Left renal pelvis (tissue), 4 donors: ENCODE data around the gene EID2. TPM values are rescaled to one million over a fixed set of nuclear protein-coding genes. Genes with fewer than 3 reads are reported as not detected.

ENCODE experiments used
- DNase-seq, 4 donors: peaks; one replicate each; pipeline ENCODE4 v3.0.0-alpha.2; 2013; ENCODE audit warnings: low read depth in 4 of 4, low spot score in 3 of 4
- polyA plus RNA-seq, 4 donors: library from polyadenylated mRNA; unstranded; fragments of 120-200 nt; gene quantifications; one replicate each; pipeline ENCODE4 v1.2.1, GENCODE V29; 2013; ENCODE audit not compliant: insufficient read length in 4 of 4

Gene EID2
- polyA plus RNA-seq, 4 donors = 16.2 to 24.3 (median 20.1) TPM

DNA sequence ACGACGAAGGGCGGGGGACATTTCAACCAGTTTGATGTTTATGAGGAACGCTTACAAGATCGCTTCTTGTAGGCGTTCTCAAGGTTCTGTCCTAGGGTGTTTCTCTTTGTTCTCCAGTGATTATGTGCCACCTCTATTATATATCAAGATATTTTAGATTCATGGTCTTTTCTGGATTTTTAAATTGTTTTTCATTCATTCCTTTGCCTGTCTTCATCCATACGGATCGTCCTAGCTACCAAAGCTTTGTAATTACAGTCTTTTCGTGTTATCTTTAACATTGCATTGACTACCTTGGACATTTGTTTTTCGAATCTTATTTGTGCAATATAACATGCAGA lies 342 bp upstream of the EID2 start:
- DNase-seq = no peak

DNA sequence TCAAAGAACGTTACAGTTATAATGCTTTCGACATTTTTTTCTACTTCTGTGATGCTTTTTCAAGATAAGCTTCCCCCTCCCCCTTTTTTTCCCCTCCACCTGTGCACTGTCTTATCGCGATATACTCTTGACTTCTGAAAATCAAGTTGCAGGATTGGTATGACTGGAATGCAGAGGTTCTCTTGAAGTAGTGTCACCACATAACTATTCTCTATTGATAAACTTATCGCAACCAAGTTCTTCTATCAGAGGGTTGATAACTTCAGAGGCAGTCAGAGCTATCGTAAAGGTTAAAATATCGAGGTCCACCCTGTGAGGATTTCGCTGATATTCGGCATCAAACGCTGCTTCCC lies 820 bp downstream of the EID2 start:
- DNase-seq = no peak

DNA sequence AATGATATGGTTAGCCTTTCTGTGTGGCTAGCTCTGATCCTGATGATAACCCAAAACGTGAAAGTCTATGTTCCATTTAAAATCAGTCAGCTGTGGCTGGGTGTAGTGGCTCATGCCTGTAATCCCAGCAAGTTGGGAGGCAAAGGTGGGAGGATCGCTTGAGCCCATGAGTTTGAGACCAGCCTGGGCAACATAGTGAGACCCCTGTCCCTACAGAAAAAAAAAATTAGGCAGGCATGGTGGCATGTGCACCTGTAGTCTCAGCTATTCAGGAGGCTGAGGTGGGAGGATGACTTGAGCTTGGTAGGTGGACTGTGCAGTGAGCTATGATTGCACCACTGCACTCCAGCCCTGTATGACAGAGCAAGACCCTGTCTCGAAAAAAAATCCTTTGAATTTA lies 6.2 kb downstream of the EID2 start:
- DNase-seq = no peak

- no peak for DNase-seq
Measured at GRCh38 chr19:39533003-39533512, 6.9 kb downstream of the EID2 start.

- peak; percentile 91 to 96 (median 94) for DNase-seq
Measured at GRCh38 chr19:39532233-39533002, 7.5 kb downstream of the EID2 start, which contains the start of gene EID2B. Gene EID2B (minus strand): TSS chr19:39532852. CDS start chr19:39532802, 50 bp downstream.

- DNase-seq = no peak
Measured at GRCh38 chr19:39531834-39532232, 8.1 kb downstream of the EID2 start.

GRCh38 chr19:39525205-39525604 lies 14.8 kb downstream of the EID2 start:
- no peak for DNase-seq

DNA sequence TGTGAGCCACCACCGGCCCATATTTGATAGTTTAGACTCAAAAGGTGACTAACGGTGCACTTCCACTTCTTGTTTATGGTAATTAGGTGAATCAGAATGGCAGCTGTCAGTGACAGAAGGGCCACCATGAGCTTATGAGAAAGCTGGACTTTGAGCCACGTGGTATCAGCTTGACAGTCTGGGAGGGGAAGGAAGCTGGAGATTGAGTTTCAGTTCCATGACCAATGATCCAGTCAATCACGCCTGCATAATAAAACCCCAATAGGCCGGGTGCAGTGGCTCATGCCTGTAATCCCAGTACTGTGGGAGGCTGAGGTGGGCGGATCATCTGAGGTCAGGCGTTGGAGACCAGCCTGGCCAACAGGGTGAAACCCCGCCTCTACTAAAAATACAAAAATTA lies 15.5 kb downstream of the EID2 start:
- no peak for DNase-seq

DNA sequence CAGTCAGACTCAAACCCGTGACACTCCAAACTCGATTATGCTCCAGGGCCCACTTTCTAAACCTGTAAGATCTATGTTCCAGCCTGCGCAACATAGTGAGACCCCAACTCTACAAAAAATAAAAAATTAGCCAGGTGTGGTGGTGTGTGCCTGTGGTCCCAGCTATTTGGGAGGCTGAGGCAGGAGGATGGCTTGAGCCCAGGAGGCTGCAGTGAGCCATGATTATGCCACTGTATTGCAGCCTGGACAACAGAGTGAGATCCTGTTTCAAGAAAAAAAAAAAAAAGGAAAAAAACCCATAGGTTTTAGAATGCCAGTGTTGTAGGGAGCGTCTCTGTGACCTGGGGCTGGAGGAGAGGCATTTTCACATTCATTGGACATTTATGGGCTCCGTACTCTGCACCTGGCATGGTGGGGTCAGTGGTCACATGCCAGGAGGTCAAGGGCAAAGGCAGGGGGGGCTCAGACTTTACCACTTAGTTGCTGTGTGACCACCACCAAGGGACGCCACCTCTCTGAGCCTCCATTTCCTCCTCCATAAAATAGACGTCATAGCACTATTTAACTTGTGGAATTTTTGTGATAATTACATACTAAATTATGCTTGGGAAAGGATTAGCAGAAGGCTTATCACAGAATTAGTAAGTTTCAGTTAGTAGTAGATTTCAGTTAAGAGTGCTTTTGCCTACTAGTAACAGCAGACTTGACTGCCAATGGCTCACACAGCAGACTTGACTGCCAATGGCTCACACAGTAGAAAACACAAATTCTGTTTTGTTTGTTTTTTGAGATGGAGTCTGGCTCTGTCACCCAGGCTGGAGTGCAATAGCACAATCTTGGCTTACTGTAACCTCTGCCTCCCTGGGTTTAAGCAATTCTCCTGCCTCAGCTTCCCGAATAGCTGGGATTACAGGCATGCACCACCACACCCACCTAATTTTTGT lies 19.1 kb downstream of the EID2 start:
- no peak for DNase-seq

- no peak for DNase-seq
Measured at GRCh38 chr19:39518975-39519374, 21.0 kb downstream of the EID2 start.

- no peak for DNase-seq
Measured at GRCh38 chr19:39518458-39518857, 21.5 kb downstream of the EID2 start.

DNA sequence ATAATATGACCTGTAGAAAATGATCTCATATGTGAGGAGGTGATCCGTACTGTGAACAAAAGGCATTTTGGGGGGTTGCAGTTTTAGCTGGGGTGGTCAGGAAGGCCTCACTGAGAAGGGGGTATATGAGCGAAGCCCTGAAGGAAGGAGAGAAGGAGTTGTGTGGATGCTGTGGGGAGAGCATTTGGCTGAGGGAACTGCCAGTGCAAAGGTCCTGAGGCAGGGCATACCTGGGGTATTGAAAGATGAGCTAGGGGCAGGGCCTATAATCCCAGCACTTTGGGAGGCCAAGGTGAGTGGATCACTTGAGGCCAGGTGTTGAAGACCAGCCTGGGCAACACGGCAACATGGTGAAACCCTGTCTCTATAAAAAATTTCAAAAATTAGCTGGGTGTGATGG lies 22.5 kb downstream of the EID2 start:
- DNase-seq = no peak

GRCh38 chr19:39516270-39516669 lies 23.7 kb downstream of the EID2 start:
- no peak for DNase-seq

- no peak for DNase-seq
Measured at GRCh38 chr19:39515551-39516191, 24.3 kb downstream of the EID2 start.

DNA sequence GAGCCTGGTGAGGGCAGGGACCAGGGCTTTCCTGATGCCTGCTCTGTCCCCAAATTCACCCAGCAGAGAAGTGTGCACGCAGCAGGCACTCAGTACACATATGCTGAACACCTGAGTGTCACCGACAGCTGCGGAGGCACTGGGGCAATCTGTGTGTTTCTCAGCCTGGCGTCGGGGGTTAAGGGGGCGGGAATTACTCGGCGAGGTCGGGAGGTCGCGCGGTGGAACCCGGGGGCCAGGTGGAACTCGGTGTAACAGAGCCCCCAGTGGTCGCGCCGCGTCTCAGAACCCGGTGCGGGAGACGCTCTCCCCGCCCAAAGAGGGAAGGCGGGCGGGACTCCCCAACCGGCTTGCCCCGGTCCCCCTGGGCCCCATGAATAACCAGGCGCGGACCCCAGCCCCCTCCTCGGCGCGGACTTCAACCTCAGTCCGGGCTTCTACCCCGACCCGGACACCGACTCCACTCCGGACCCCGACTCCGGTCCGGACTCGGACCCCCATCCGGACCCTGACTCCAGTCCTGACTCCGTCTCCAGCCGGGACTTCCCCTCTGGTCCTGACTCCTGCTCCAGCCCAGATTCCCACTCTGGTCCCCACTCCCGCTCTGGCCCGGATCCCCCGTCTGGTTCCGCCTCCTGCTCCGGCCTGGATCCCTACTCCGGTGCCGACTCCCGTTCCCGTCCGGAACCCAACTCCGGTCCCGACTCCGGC lies 25.0 kb downstream of the EID2 start, which contains the start of gene SELENOV:
Gene SELENOV, plus strand, starts transcription at position 300 of the 711 bp plus-strand sequence. Its CDS starts 74 bp downstream, at position 374.
- no peak for DNase-seq

DNA sequence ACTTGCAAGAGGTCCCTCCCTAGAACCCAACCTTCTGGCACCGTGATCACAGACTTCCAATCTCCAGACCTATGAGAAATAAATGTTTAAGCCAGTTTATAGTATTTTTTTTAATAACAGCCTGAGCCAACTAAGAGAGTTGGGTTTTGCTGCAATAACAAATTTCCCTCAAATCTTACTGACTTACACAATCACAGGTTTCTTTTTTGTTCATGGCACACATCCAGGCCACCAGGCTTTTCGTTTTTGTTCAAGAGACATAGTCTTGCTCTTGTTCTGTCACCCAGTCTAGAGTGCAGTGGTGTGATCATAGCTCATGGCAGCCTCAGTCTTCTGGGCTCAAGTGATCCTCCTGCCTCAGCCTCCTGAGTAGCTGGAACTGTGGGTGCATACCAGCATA lies 27.0 kb downstream of the EID2 start:
- no peak for DNase-seq

DNA sequence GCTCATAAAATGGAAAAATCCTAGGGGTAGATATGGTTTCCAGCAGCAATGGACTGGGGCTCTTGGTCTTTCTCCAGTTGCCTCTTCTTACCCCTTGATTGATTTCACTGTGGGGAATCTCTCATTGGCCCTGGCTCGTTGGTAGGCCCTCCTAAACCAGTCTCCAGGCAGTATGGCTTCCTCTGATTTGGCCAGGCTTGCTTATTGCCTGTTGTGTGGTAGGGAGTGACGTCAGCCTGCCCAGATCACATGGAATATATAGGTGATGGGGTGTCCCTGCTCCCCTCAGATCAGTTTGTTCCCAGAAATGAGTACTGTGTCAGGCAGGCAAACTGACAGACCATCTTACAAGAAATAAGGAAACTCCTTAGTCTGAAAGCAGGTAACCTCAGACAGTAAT lies 30.7 kb downstream of the EID2 start:
- no peak for DNase-seq

DNA sequence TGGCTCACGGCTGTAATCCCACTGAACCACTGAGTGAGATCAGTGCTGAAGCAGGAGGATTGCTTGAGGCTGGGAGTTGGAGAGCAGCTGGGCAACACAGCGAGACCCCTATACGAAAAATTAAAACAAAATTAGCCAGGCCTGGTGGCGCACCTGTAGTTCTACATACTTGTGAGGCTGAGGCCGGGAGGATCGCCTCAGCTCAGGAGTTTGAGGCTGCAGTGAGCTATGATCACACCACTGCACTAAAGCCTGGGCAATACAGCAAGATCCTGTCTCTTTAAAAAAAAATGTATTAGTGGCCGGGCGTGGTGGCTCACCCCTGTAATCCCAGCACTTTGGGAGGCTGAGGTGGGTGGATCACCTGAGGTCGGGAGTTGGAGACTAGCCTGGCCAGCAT lies 31.3 kb downstream of the EID2 start:
- no peak for DNase-seq

DNA sequence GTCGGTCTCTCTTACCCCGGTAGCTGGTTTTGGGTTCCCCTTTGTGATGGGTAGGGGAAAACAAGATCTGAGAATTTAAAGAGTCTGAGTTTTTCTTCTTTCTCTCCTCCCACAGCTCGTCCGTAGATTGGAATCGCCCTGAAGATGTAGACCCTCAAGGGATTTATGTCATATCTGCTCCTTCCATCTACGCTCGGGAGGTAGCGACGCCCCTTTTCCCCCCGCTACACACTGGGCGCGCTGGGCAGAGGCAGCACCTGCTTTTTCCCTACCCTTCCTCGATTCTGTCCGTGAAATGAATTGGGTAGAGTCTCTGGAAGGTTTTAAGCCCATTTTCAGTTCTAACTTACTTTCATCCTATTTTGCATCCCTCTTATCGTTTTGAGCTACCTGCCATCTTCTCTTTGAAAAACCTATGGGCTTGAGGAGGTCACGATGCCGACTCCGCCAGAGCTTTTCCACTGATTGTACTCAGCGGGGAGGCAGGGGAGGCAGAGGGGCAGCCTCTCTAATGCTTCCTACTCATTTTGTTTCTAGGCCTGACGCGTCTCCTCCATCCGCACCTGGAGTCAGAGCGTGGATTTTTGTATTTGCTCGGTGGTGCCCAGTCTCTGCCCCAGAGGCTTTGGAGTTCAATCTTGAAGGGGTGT lies 32.1 kb downstream of the EID2 start:
- DNase-seq = no peak
